CD8-positive, alpha-beta memory T cell (primary cell): ENCODE results near the gene RBMX. TPM values are rescaled to one million over a fixed set of nuclear protein-coding genes. Genes with fewer than 3 reads are reported as not detected.

ENCODE experiments used
- CTCF ChIA-PET: fragments of 350-600 bp; sonication (Branson Sonifier 250); formaldehyde crosslinking; loops from one replicate; lab custom pipeline; 2021; ENCODE audit warnings: antibody characterized with exemption; lab: Charles Lee
- POLR2A ChIA-PET: fragments of 350-600 bp; sonication (Branson Sonifier 250); formaldehyde crosslinking; loops from one replicate; lab custom pipeline; 2021; ENCODE audit warnings: antibody characterized with exemption; lab: Charles Lee
- DNase-seq, 5 donors: peaks; one replicate each; pipeline versions ENCODE4 v3.0.0 to v3.0.0-alpha.2; 2020 to 2022; ENCODE audit warnings: mixed read lengths in 1 of 5
- H3K27ac ChIP-seq: one replicate; pipeline ENCODE4 v1.7.0; 2013; ENCODE audit warnings: low read depth, mild to moderate bottlenecking, low read length, moderate library complexity
- H3K27me3 ChIP-seq: 2 replicates; pipeline ENCODE4 v1.7.0; 2013; ENCODE audit warnings: low read length, mild to moderate bottlenecking; ENCODE audit not compliant: insufficient read depth, poor library complexity, severe bottlenecking
- H3K36me3 ChIP-seq: 2 replicates; pipeline ENCODE4 v1.7.0; 2013; ENCODE audit warnings: mild to moderate bottlenecking, low read length, moderate library complexity; ENCODE audit not compliant: insufficient read depth
- H3K4me1 ChIP-seq: 2 replicates; pipeline ENCODE4 v1.7.0; 2013; ENCODE audit warnings: mild to moderate bottlenecking, low read length, moderate library complexity; ENCODE audit not compliant: insufficient read depth
- H3K4me3 ChIP-seq: 2 replicates; pipeline ENCODE4 v1.7.0; 2013; ENCODE audit warnings: mild to moderate bottlenecking, low read length
- H3K9me3 ChIP-seq: 2 replicates; pipeline ENCODE4 v1.7.0; 2013; ENCODE audit warnings: mild to moderate bottlenecking, low read length
- H3K27ac Mint-ChIP-seq, 8 donors: one replicate each; pipeline ENCODE4 v1.8.0; 2020 to 2021; ENCODE audit warnings: mixed read lengths in 8 of 8, mild to moderate bottlenecking in 6 of 8, inconsistent platforms in 3 of 8, moderate library complexity in 3 of 8
- H3K27me3 Mint-ChIP-seq, 2 donors: one replicate each; pipeline ENCODE4 v1.8.0; 2020 to 2021; ENCODE audit warnings: mixed read lengths in 2 of 2, mild to moderate bottlenecking in 1 of 2, moderate library complexity in 1 of 2
- H3K36me3 Mint-ChIP-seq, 3 donors: one replicate each; pipeline ENCODE4 v1.8.0; 2020 to 2021; ENCODE audit warnings: mixed read lengths in 3 of 3, inconsistent platforms in 1 of 3, mild to moderate bottlenecking in 1 of 3
- H3K4me1 Mint-ChIP-seq, 3 donors: one replicate each; pipeline ENCODE4 v1.8.0; 2020 to 2021; ENCODE audit warnings: mixed read lengths in 3 of 3, inconsistent platforms in 1 of 3, mild to moderate bottlenecking in 1 of 3
- H3K4me3 Mint-ChIP-seq, 7 donors: one replicate each; pipeline ENCODE4 v1.8.0; 2020 to 2021; ENCODE audit warnings: mixed read lengths in 7 of 7, mild to moderate bottlenecking in 6 of 7, moderate library complexity in 4 of 7, inconsistent platforms in 2 of 7
- H3K9me3 Mint-ChIP-seq, 5 donors: one replicate each; pipeline ENCODE4 v1.8.0; 2020 to 2022; ENCODE audit warnings: mixed read lengths in 5 of 5, mild to moderate bottlenecking in 3 of 5, moderate library complexity in 2 of 5, inconsistent platforms in 1 of 5
- polyA plus RNA-seq: library from polyadenylated mRNA; unstranded; fragments of 300-500 nt; fragmentation: Illumina TruSeq; gene quantifications from one replicate; pipeline ENCODE4 v1.2.3, GENCODE V29; 2021
- total RNA-seq, 2 experiments: library from RNA; stranded (reverse); gene quantifications; one replicate each; pipeline ENCODE4 v1.2.3, GENCODE V29; 2021

The RBMX gene
- total and polyA plus RNA-seq, 3 experiments from 2014 or later = 168 to 331 (median 318) TPM

GRCh38 chrX:136866337-136867095 is 14.0 kb downstream of the RBMX start:
- Histone ChIP-seq H3K9me3 (no peaks in the 10 kb centered on the region), H3K27ac (no peak overlapping the region), H3K27me3 (no peaks in the 10 kb centered on the region), H3K4me1 (no peaks in the 10 kb centered on the region), H3K36me3 (peaks cover 13% of the 10 kb centered on the region), H3K4me3 (no peak overlapping the region)
- POLR2A ChIA-PET = interaction anchor here (1.6 kb wide), 1 partner anchor 12 kb away, joined by 15 read pairs; no protein-coding TSS in a partner anchor
- Mint-ChIP-seq H3K4me3 (no peak overlapping the region), H3K27ac (peak overlapping the region in 7 of 8 donors; percentile 2 to 88 (median 50)), H3K4me1 (peaks cover 31 to 55% (median 42%) of the 10 kb centered on the region in 3 donors), H3K9me3 (no peaks in the 10 kb centered on the region), H3K27me3 (no peaks in the 10 kb centered on the region), H3K36me3 (peaks cover 0 to 71% (median 6%) of the 10 kb centered on the region in 3 donors)
- no peak for DNase-seq
- CTCF ChIA-PET = no interaction called here

GRCh38 chrX:136865270-136866158 is 15.0 kb downstream of the RBMX start:
- Histone ChIP-seq H3K9me3 (no peaks in the 10 kb centered on the region), H3K36me3 (peaks cover 13% of the 10 kb centered on the region), H3K27ac (no peak overlapping the region), H3K27me3 (no peaks in the 10 kb centered on the region), H3K4me3 (no peak overlapping the region), H3K4me1 (no peaks in the 10 kb centered on the region)
- Mint-ChIP-seq H3K9me3 (no peaks in the 10 kb centered on the region), H3K4me1 (peaks cover 31 to 58% (median 42%) of the 10 kb centered on the region in 3 donors), H3K4me3 (no peak overlapping the region), H3K36me3 (peaks cover 0 to 76% (median 6%) of the 10 kb centered on the region in 3 donors), H3K27ac (peak overlapping the region in 2 of 8 donors; percentile 29 to 72), H3K27me3 (no peaks in the 10 kb centered on the region)
- CTCF ChIA-PET = no interaction called here
- POLR2A ChIA-PET = interaction anchor here (0.7 kb wide), 1 partner anchor 50 kb away, joined by 4 read pairs; no protein-coding TSS in a partner anchor
- no peak for DNase-seq

GRCh38 chrX:136863826-136864225 is 16.7 kb downstream of the RBMX start:
- Histone ChIP-seq H3K36me3 (peaks cover 5% of the 10 kb centered on the region), H3K9me3 (no peaks in the 10 kb centered on the region), H3K27ac (no peak overlapping the region), H3K27me3 (no peaks in the 10 kb centered on the region), H3K4me3 (no peak overlapping the region), H3K4me1 (no peaks in the 10 kb centered on the region)
- H3K27ac Mint-ChIP-seq = peak overlapping the region in 1 of 8 donors; percentile 51
- DNase-seq = no peak
- POLR2A ChIA-PET = no interaction called here
- peaks cover 0 to 65% (median 4%) of the 10 kb centered on the region in 3 donors for H3K36me3 Mint-ChIP-seq
- CTCF ChIA-PET = no interaction called here
- peaks cover 17 to 46% (median 25%) of the 10 kb centered on the region in 3 donors for H3K4me1 Mint-ChIP-seq
- no peak overlapping the region for H3K4me3 Mint-ChIP-seq
- H3K27me3 Mint-ChIP-seq = no peaks in the 10 kb centered on the region
- H3K9me3 Mint-ChIP-seq = no peaks in the 10 kb centered on the region

- H3K4me1 Mint-ChIP-seq = peaks cover 17 to 42% (median 21%) of the 10 kb centered on the region in 3 donors
- H3K27ac ChIP-seq = no peak overlapping the region
- H3K4me3 Mint-ChIP-seq = no peak overlapping the region
- H3K9me3 Mint-ChIP-seq = no peaks in the 10 kb centered on the region
- no peak overlapping the region for H3K4me3 ChIP-seq
- H3K36me3 Mint-ChIP-seq = peaks cover 0 to 63% (median 7%) of the 10 kb centered on the region in 3 donors
- no peaks in the 10 kb centered on the region for H3K27me3 Mint-ChIP-seq
- ChIA-PET POLR2A (no interaction called here), CTCF (no interaction called here)
- no peaks in the 10 kb centered on the region for H3K27me3 ChIP-seq
- no peaks in the 10 kb centered on the region for H3K36me3 ChIP-seq
- no peaks in the 10 kb centered on the region for H3K4me1 ChIP-seq
- H3K9me3 ChIP-seq = no peaks in the 10 kb centered on the region
- no peak for DNase-seq
- H3K27ac Mint-ChIP-seq = no peak overlapping the region
Measured at GRCh38 chrX:136862546-136862945, 18.0 kb downstream of the RBMX start.

GRCh38 chrX:136861877-136862276 is 18.6 kb downstream of the RBMX start:
- Mint-ChIP-seq H3K4me1 (peaks cover 14 to 36% (median 14%) of the 10 kb centered on the region in 3 donors), H3K4me3 (no peak overlapping the region), H3K36me3 (peaks cover 0 to 61% (median 6%) of the 10 kb centered on the region in 3 donors), H3K27ac (peak overlapping the region in 5 of 8 donors; percentile 27 to 66 (median 33)), H3K9me3 (no peaks in the 10 kb centered on the region), H3K27me3 (no peaks in the 10 kb centered on the region)
- H3K27me3 ChIP-seq = no peaks in the 10 kb centered on the region
- no peak overlapping the region for H3K4me3 ChIP-seq
- H3K9me3 ChIP-seq = no peaks in the 10 kb centered on the region
- no peak for DNase-seq
- no peaks in the 10 kb centered on the region for H3K36me3 ChIP-seq
- ChIA-PET POLR2A (interaction anchor here (0.6 to 1.2 kb wide), 2 partner anchors 10 to 19 kb away, joined by 3 to 4 read pairs; partner anchors contain the start of gene RBMX), CTCF (no interaction called here)
- H3K27ac ChIP-seq = no peak overlapping the region
- no peaks in the 10 kb centered on the region for H3K4me1 ChIP-seq

GRCh38 chrX:136858007-136858756 is 22.3 kb downstream of the RBMX start:
- peaks cover 0 to 62% (median 10%) of the 10 kb centered on the region in 3 donors for H3K36me3 Mint-ChIP-seq
- Histone ChIP-seq H3K27ac (no peak overlapping the region), H3K9me3 (no peaks in the 10 kb centered on the region), H3K27me3 (no peaks in the 10 kb centered on the region), H3K36me3 (no peaks in the 10 kb centered on the region), H3K4me1 (no peaks in the 10 kb centered on the region), H3K4me3 (no peak overlapping the region)
- no peak overlapping the region for H3K4me3 Mint-ChIP-seq
- H3K27me3 Mint-ChIP-seq = no peaks in the 10 kb centered on the region
- no peak for DNase-seq
- peak overlapping the region in 7 of 8 donors; percentile 5 to 39 (median 13) for H3K27ac Mint-ChIP-seq
- ChIA-PET POLR2A (no interaction called here), CTCF (no interaction called here)
- H3K9me3 Mint-ChIP-seq = no peaks in the 10 kb centered on the region
- peaks cover 4 to 34% (median 8%) of the 10 kb centered on the region in 3 donors for H3K4me1 Mint-ChIP-seq

GRCh38 chrX:136856551-136856950 is 24.0 kb downstream of the RBMX start:
- Histone ChIP-seq H3K9me3 (no peaks in the 10 kb centered on the region), H3K36me3 (no peaks in the 10 kb centered on the region), H3K27ac (no peak overlapping the region), H3K4me3 (no peak overlapping the region), H3K4me1 (no peaks in the 10 kb centered on the region), H3K27me3 (no peaks in the 10 kb centered on the region)
- peaks cover 0 to 58% (median 9%) of the 10 kb centered on the region in 3 donors for H3K36me3 Mint-ChIP-seq
- POLR2A ChIA-PET = no interaction called here
- no peak overlapping the region for H3K4me3 Mint-ChIP-seq
- CTCF ChIA-PET = no interaction called here
- peaks cover 3 to 27% (median 8%) of the 10 kb centered on the region in 3 donors for H3K4me1 Mint-ChIP-seq
- H3K9me3 Mint-ChIP-seq = peaks cover 0 to under 1% (median 0%) of the 10 kb centered on the region in 5 donors
- no peak for DNase-seq
- H3K27ac Mint-ChIP-seq = peak overlapping the region in 1 of 8 donors; percentile 25
- H3K27me3 Mint-ChIP-seq = no peaks in the 10 kb centered on the region
